Kasumi-1 (cell line): ENCODE measurements around the gene KCNJ16.
"Not testable (repeated sequence)": the region's sequence is repeated elsewhere in the genome, so short reads cannot be mapped to it uniquely, and the experiment has no call there.

Experiments used
- DNase-seq, 2 experiments: peaks; one replicate each; lab custom pipeline; 2025; lab: John Stamatoyannopoulos, UW

The KCNJ16 gene

GRCh38 chr17:70074956-70075355 lies at the start of gene KCNJ16:
KCNJ16 (plus strand) TSS chr17:70075225; CDS start chr17:70132088, 56,863 bp downstream.
- no peak for DNase-seq

GRCh38 chr17:70028397-70028796 lies 46.6 kb upstream of the KCNJ16 start:
- no peak for DNase-seq

- DNase-seq = no peak
These were observed 45.9 kb upstream of the KCNJ16 start for GRCh38 chr17:70028978-70029767.

GRCh38 chr17:70030371-70030770 lies 44.7 kb upstream of the KCNJ16 start:
- no peak for DNase-seq

- DNase-seq = no peak
These were observed 43.7 kb upstream of the KCNJ16 start for GRCh38 chr17:70031341-70031740.

GRCh38 chr17:70033165-70033564 lies 41.9 kb upstream of the KCNJ16 start:
- no peak for DNase-seq

GRCh38 chr17:70034158-70034557 lies 40.9 kb upstream of the KCNJ16 start:
- DNase-seq = no peak

- DNase-seq = no peak
These were observed 37.5 kb upstream of the KCNJ16 start for GRCh38 chr17:70037498-70037897.

GRCh38 chr17:70040336-70040735 lies 34.7 kb upstream of the KCNJ16 start:
- DNase-seq = no peak

- DNase-seq = no peak
These were observed 34.0 kb upstream of the KCNJ16 start for GRCh38 chr17:70041061-70041460.

- DNase-seq = no peak
These were observed 33.5 kb upstream of the KCNJ16 start for GRCh38 chr17:70041540-70041939.

- DNase-seq = not testable (repeated sequence)
These were observed 29.2 kb upstream of the KCNJ16 start for GRCh38 chr17:70045780-70046179.

GRCh38 chr17:70047619-70048419 lies 27.2 kb upstream of the KCNJ16 start:
- no peak for DNase-seq

GRCh38 chr17:70049801-70050591 lies 25.0 kb upstream of the KCNJ16 start:
- no peak for DNase-seq

GRCh38 chr17:70050931-70051330 lies 24.1 kb upstream of the KCNJ16 start:
- no peak for DNase-seq

GRCh38 chr17:70053241-70054234 lies 21.5 kb upstream of the KCNJ16 start:
- no peak for DNase-seq

- DNase-seq = no peak
These were observed 20.0 kb upstream of the KCNJ16 start for GRCh38 chr17:70055000-70055399.

- no peak for DNase-seq
These were observed 16.0 kb upstream of the KCNJ16 start for GRCh38 chr17:70059071-70059470.

- DNase-seq = no peak
These were observed 15.4 kb upstream of the KCNJ16 start for GRCh38 chr17:70059649-70060048.

- DNase-seq = no peak
These were observed 14.6 kb upstream of the KCNJ16 start for GRCh38 chr17:70060415-70060814.

GRCh38 chr17:70067134-70067533 lies 7.9 kb upstream of the KCNJ16 start:
- DNase-seq = no peak
